NCI-H2196 (cell line): ENCODE measurements around the gene TLR9.

Source experiments
- DNase-seq: peaks from one replicate; lab custom pipeline; 2025; ENCODE audit not compliant: unreplicated experiment; lab: John Stamatoyannopoulos, UW

Gene TLR9

GRCh38 chr3:52218026-52218425 lies 7.4 kb downstream of the TLR9 start:
- DNase-seq, result no peak

- DNase-seq, result no peak
Observed at GRCh38 chr3:52217409-52217805, 8.0 kb downstream of the TLR9 start.

GRCh38 chr3:52216585-52217408 lies 8.6 kb downstream of the TLR9 start:
- DNase-seq, result peak; percentile 85

GRCh38 chr3:52215351-52215750 lies 10.1 kb downstream of the TLR9 start:
- DNase-seq, result no peak

GRCh38 chr3:52213901-52214300 lies 11.5 kb downstream of the TLR9 start:
- no peak for DNase-seq

GRCh38 chr3:52213005-52213404 lies 12.4 kb downstream of the TLR9 start:
- DNase-seq, result no peak

- DNase-seq, result no peak
Observed at GRCh38 chr3:52211268-52211891, 14.1 kb downstream of the TLR9 start.

GRCh38 chr3:52210550-52211046 lies 14.8 kb downstream of the TLR9 start:
- DNase-seq, result no peak

- DNase-seq, result no peak
Observed at GRCh38 chr3:52210037-52210436, 15.4 kb downstream of the TLR9 start.

- no peak for DNase-seq
Observed at GRCh38 chr3:52208556-52208955, 16.9 kb downstream of the TLR9 start.

- no peak for DNase-seq
Observed at GRCh38 chr3:52205727-52206372, 19.6 kb downstream of the TLR9 start.

- DNase-seq, result peak; percentile 70
Observed at GRCh38 chr3:52204337-52205073, 20.9 kb downstream of the TLR9 start.

- no peak for DNase-seq
Observed at GRCh38 chr3:52203701-52204100, 21.7 kb downstream of the TLR9 start.

- no peak for DNase-seq
Observed at GRCh38 chr3:52202384-52203077, 22.9 kb downstream of the TLR9 start.

GRCh38 chr3:52200981-52201679 lies 24.3 kb downstream of the TLR9 start:
- DNase-seq, result no peak

- no peak for DNase-seq
Observed at GRCh38 chr3:52198643-52199608, 26.5 kb downstream of the TLR9 start.

- DNase-seq, result peak; percentile 83
Observed at GRCh38 chr3:52197842-52198625, 27.4 kb downstream of the TLR9 start, which contains the start of gene ALAS1. Gene ALAS1 (plus strand): TSS chr3:52198160. CDS start chr3:52199242, 1,082 bp downstream.

GRCh38 chr3:52197499-52197841 lies 28.0 kb downstream of the TLR9 start:
- DNase-seq, result no peak
